Motor neuron (in vitro differentiated cells): ENCODE data around the gene VWDE. TPM values are rescaled to one million over a fixed set of nuclear protein-coding genes. Genes with fewer than 3 reads are reported as not detected.
"Not testable (repeated sequence)": the region's sequence is repeated elsewhere in the genome, so short reads cannot be mapped to it uniquely, and the experiment has no call there.

Experiments used
- ATAC-seq, 8 experiments: fragments of 200-7000 bp; cut with Tn5 transposase; replicated peaks in 6 of 8; 2 replicates each; pipeline ENCODE4 v1.8.0; 2021; ENCODE audit warnings: mild to moderate bottlenecking in 8 of 8, moderate library complexity in 8 of 8
- H3K27ac ChIP-seq, 2 donors: fragments of 250-450 bp; sonication (Bioruptor Pico); 2 replicates each; pipeline ENCODE4 v1.9.0; 2021; ENCODE audit warnings: antibody characterized with exemption in 2 of 2, mild to moderate bottlenecking in 2 of 2, moderate library complexity in 1 of 2
- H3K4me1 ChIP-seq, 2 donors: fragments of 250-450 bp; sonication (Bioruptor Pico); replicated peaks in 1 of 2; 2 replicates each; pipeline ENCODE4 v1.6.1; 2021; ENCODE audit warnings: antibody characterized with exemption in 2 of 2, mild to moderate bottlenecking in 2 of 2, moderate library complexity in 1 of 2
- H3K4me3 ChIP-seq, 5 donors: fragments of 250-450 bp; sonication (Bioruptor Pico); 2 replicates each; pipeline ENCODE4 v1.9.0; 2021; ENCODE audit warnings: antibody characterized with exemption in 5 of 5, mild to moderate bottlenecking in 5 of 5, moderate library complexity in 4 of 5
- WGBS, 10 experiments: fragments of 450-650 bp; shearing (Covaris generic); methylation state at CpG; one replicate each; pipeline ENCODE4 v1.0.0; 2022; 5-methylcytosine and 5-hydroxymethylcytosine counted together
- in situ Hi-C, 9 experiments: fragments of 400-800 bp; cut with MboI; loops; one replicate each; pipeline ENCODE4 v1.15.0; 2021; ENCODE audit warnings: low sequenced_read_pairs in 9 of 9, low pct_unique_long_range_greater_than_20kb in 2 of 9; ENCODE audit not compliant: unreplicated experiment in 9 of 9
- total RNA-seq, 8 experiments: library from RNA; unstranded; fragments of 300-600 nt; gene quantifications; 2 replicates each; pipeline versions ENCODE4 v1.2.3 to v1.2.4, GENCODE V29; 2022

VWDE gene
- 1 to 10 TPM in 2 of 8 experiments, under 1 TPM in 5, not detected in 1; 0.16 to 1.4 (median 0.82) TPM for total RNA-seq

DNA sequence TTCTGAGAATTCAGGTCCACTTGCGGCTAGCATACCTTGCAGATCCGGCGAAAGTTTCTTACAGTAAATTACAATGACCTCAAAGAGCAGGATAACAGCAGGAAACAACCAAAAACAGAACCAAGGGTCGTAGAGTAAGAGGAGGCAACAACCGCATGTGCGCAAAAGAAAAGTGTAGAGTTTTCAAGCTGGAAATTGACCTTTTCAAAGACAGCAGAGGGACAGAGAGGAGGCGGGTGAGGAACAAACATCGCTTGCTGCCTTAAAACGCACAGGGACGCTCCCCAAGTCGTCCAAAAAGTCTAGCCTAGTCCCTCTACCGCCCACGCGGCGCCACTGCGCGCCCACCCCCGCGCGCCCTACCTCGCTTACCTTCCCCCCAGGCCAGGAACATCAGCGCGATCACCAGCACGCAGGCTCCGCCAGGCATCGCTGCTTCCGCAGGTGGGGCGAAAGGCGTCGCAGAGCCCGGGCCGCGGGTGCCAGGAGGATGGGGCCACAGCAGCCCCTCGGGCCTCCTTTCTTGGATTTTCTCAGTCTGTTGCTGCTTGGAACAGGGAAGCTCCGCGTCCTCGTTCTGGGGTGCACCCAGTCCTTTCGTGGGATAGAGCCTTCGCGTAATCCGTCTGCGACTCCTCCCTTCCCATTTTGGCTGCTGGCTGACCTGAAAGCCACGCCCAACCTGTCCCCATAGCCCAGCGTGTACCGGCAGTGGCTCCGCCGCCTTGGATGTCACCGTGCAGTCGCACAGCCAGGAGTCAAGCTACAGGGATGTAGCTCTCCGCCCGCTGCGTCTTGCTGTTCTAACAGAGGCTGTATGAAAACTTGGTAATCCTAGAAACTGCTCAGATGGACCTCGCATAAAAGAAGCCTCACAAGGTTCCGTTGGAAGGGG is at the start of gene VWDE:
TSS of gene VWDE (minus strand) at position 579 of the 895 bp plus-strand sequence. CDS start at position 430, 149 bp downstream.
- 0 to 20% (median 4%) methylated on average over 2 to 20 of the region's 54 CpGs; no CpG with 5 or more reads in 2 of the 10 experiments for WGBS, 10 experiments
- ATAC-seq, result peak in 7 of 8 experiments; percentile 23 to 93 (median 88)

DNA sequence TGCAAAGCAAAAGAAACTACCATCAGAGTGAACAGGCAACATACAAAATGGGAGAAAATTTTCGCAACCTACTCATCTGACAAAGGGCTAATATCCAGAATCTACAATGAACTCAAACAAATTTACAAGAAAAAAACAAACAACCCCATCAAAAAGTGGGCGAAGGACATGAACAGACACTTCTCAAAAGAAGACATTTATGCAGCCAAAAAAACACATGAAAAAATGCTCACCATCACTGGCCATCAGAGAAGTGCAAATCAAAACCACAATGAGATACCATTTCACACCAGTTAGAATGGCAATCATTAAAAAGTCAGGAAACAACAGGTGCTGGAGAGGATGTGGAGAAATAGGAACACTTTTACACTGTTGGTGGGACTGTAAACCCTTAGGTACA is 49.5 kb upstream of the VWDE start:
- H3K4me3 ChIP-seq, in situ Hi-C loops, H3K27ac ChIP-seq, ATAC-seq, H3K4me1 ChIP-seq: not testable (repeated sequence)
- no CpG with 5 or more reads among the region's 2 CpGs for WGBS, 10 experiments

More for the DNA sequence above, at the start of gene VWDE:
- H3K4me3 ChIP-seq, result peak within 1 kb of the TSS; percentile 4 to 47 (median 34)
- H3K4me1 ChIP-seq, result no peaks in the 10 kb centered on the region
- in situ Hi-C loops, result no loop called here
- H3K27ac ChIP-seq, result no peak within 1 kb of the TSS

DNA sequence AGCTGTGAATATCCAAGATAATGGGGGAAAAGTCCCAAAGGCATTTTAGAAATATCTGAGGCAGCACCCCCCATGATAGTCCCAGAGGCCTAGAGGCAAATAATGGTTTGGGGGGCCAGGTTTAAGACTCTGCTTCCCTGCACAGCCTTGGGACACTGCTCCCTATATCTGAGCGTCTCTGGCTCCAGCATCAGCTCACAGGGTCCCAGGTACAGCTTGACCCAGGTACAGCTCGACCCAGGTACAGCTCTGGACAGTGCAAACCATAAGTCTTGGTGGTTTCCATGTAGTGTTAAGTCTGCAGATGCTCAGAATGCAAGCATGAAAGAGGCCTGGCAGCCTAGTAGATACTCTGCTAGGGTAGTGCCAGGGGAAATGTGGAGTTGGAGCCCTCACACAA is 47.0 kb upstream of the VWDE start:
- in situ Hi-C loops, result no loop called here
- 61% methylated on average over 2 of the region's 2 CpGs; no CpG with 5 or more reads in 9 of the 10 experiments for WGBS, 10 experiments
- ATAC-seq, result no peak
- H3K27ac ChIP-seq, result no peak overlapping the region
- no peaks in the 10 kb centered on the region for H3K4me1 ChIP-seq
- H3K4me3 ChIP-seq, result no peak overlapping the region

GRCh38 chr7:12444785-12445184 is 41.1 kb upstream of the VWDE start:
- in situ Hi-C loops, result no loop called here
- no peak for ATAC-seq
- H3K4me3 ChIP-seq, result no peak overlapping the region
- WGBS, 10 experiments, result 15 to 100% (median 84%) methylated on average over 2 to 3 of the region's 3 CpGs; no CpG with 5 or more reads in 1 of the 10 experiments
- no peaks in the 10 kb centered on the region for H3K4me1 ChIP-seq
- no peak overlapping the region for H3K27ac ChIP-seq

- ATAC-seq, result no peak
- no peak overlapping the region for H3K27ac ChIP-seq
- in situ Hi-C loops, result no loop called here
These were observed 36.6 kb upstream of the VWDE start for GRCh38 chr7:12440229-12440628.

DNA sequence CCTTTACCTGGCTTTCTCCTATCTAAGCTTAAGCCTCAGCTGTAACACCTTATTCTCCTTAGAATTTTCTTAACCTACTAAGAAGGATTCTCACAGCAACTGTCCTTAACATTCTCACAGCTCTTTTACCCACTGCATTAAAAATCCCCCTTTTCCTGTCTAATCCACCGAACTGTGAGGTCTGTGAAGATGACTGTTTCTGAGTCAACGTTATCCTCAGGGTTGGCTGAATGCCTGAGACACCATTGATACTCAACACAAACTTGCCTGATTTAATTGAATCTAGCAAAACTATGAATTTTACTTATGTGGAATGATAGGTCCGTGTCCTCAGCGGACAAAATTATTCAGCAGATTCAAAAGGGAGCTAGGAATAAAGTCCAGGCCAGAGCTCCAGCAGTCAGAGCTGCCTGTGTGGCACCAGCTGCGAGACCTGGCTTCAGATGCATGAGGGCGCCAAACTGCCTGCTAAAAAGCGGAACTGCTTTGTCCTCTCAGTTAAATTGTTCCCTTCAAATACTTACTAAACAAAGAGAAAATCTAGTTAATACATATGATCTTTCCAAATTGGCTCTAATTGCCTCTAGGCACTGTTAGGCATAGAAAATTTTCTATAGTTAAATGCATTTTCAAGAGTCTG is 33.4 kb upstream of the VWDE start:
- WGBS, 10 experiments, result 0 to 100% (median 54%) methylated on average over 1 to 7 of the region's 7 CpGs; no CpG with 5 or more reads in 1 of the 10 experiments
- Histone ChIP-seq H3K4me1 (no peaks in the 10 kb centered on the region), H3K4me3 (no peak overlapping the region), H3K27ac (no peak overlapping the region)
- in situ Hi-C loops, result loop anchor here in 1 of 9 experiments (10.0 kb wide), 1 partner anchor 58 kb away; no protein-coding TSS in a partner anchor
- ATAC-seq, result peak in 2 of 8 experiments; percentile 16 to 61

More at GRCh38 chr7:12440229-12440628, 36.6 kb upstream of the VWDE start:
- no peaks in the 10 kb centered on the region for H3K4me1 ChIP-seq
- no peak overlapping the region for H3K4me3 ChIP-seq
- 26 to 100% (median 84%) methylated on average over 2 to 5 of the region's 5 CpGs for WGBS, 10 experiments

- no peak for ATAC-seq
- H3K4me3 ChIP-seq, result no peak overlapping the region
- no peaks in the 10 kb centered on the region for H3K4me1 ChIP-seq
- H3K27ac ChIP-seq, result no peak overlapping the region
- in situ Hi-C loops, result loop anchor here in 1 of 9 experiments (10.0 kb wide), 1 partner anchor 59 kb away; no protein-coding TSS in a partner anchor
These were observed 32.5 kb upstream of the VWDE start for GRCh38 chr7:12436126-12436525.

- no peak for ATAC-seq
These were observed 30.5 kb upstream of the VWDE start for GRCh38 chr7:12434012-12434642.

DNA sequence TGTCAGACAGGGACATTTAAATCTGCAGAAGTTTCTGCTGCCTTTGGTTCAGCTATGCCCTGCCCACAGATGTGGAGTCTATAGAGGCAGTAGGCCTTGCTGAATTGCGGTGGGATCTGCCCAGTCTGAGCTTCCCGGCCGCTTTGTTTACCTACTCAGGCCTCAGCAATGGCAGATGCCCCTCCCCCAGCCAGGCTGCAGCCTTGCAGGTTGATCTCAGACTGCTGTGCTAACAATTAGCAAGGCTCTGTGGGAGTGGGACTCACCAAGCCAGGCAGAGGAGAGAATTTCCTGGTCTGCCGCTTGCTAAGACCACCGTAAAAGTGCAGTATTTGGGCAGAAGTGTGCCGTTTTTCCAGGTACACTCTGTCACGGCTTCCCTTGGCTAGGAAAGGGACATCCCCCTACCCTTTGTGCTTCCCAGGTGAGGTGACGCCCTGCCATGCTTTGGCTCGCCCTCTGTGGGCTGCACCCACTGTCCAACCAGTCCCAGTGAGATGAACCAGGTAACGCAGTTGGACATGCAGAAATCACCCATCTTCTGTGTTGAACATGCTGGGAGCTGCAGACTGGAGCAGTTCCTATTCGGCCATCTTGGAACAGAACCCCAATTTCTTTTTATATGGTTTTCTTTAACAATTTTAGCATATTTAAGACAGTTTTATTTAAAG is 28.4 kb upstream of the VWDE start:
- in situ Hi-C loops, result loop anchor here in 1 of 9 experiments (10.0 kb wide), 1 partner anchor 63 kb away; no protein-coding TSS in a partner anchor
- no peaks in the 10 kb centered on the region for H3K4me1 ChIP-seq
- H3K27ac ChIP-seq, result no peak overlapping the region
- 42 to 100% (median 94%) methylated on average over 1 to 11 of the region's 11 CpGs; no CpG with 5 or more reads in 1 of the 10 experiments for WGBS, 10 experiments
- peak in 4 of 8 experiments; percentile 81 to 95 (median 86) for ATAC-seq
- no peak overlapping the region for H3K4me3 ChIP-seq

More at GRCh38 chr7:12434012-12434642, 30.5 kb upstream of the VWDE start:
- Histone ChIP-seq H3K27ac (no peak overlapping the region), H3K4me1 (no peaks in the 10 kb centered on the region), H3K4me3 (no peak overlapping the region)
- in situ Hi-C loops, result loop anchor here in 1 of 9 experiments (10.0 kb wide), 1 partner anchor 61 kb away; no protein-coding TSS in a partner anchor

- H3K4me1 ChIP-seq, result no peaks in the 10 kb centered on the region
- no peak overlapping the region for H3K4me3 ChIP-seq
- in situ Hi-C loops, result no loop called here
- no peak overlapping the region for H3K27ac ChIP-seq
- ATAC-seq, result peak in 2 of 8 experiments; percentile 53 to 69
- 9 to 86% (median 54%) methylated on average over 1 of the region's 1 CpG for WGBS, 10 experiments
These were observed 21.6 kb upstream of the VWDE start for GRCh38 chr7:12425311-12425710.

GRCh38 chr7:12423997-12424745 is 20.5 kb upstream of the VWDE start:
- Histone ChIP-seq H3K27ac (no peak overlapping the region), H3K4me1 (no peaks in the 10 kb centered on the region), H3K4me3 (no peak overlapping the region)
- in situ Hi-C loops, result no loop called here
- peak in 3 of 8 experiments; percentile 79 to 82 (median 80) for ATAC-seq
- 2 to 72% (median 47%) methylated on average over 1 to 12 of the region's 12 CpGs for WGBS, 10 experiments
